HL-60 (cell line): ENCODE results near the gene SLC41A3.

Source experiments
- DNase-seq, 2 experiments: peaks; one replicate each; pipeline ENCODE4 v3.0.0-alpha.2; 2010 to 2020; ENCODE audit warnings: low read depth in 1 of 2, low spot score in 1 of 2
- H3K27ac ChIP-seq: fragments of 250-450 bp; sonication (Bioruptor Pico); replicated peaks from 2 replicates; pipeline ENCODE4 v1.5.1; 2020; ENCODE audit warnings: mild to moderate bottlenecking, moderate library complexity
- H3K27me3 ChIP-seq: fragments of 250-450 bp; sonication (Bioruptor Pico); 2 replicates; pipeline ENCODE4 v1.5.1; 2021; ENCODE audit warnings: mild to moderate bottlenecking, moderate library complexity; ENCODE audit not compliant: insufficient read depth, poor library complexity, severe bottlenecking
- H3K4me3 ChIP-seq: replicated peaks from 2 replicates; pipeline ENCODE4 v1.5.1; 2011; ENCODE audit warnings: mild to moderate bottlenecking, control low read depth, low read length; ENCODE audit not compliant: insufficient read depth
- GABPA ChIP-seq: IDR thresholded peaks from 2 replicates; pipeline ENCODE4 v1.6.1; 2012; ENCODE audit warnings: low read depth
- POLR2AphosphoS5 ChIP-seq: IDR thresholded peaks from 2 replicates; pipeline ENCODE4 v1.6.1; 2012; ENCODE audit warnings: low read depth
- REST ChIP-seq: IDR thresholded peaks from 2 replicates; pipeline ENCODE4 v1.6.1; 2012; ENCODE audit warnings: low read depth; ENCODE audit not compliant: insufficient replicate concordance
- SPI1 ChIP-seq: IDR thresholded peaks from 2 replicates; pipeline ENCODE4 v1.6.1; 2012; ENCODE audit warnings: low read depth, mild to moderate bottlenecking, borderline replicate concordance
- TF ChIP-seq, protein P1 (sequence below): IDR thresholded peaks from one replicate; pipeline ENCODE4 v1.5.1; 2011; ENCODE audit warnings: low read length, control low read depth, inconsistent platforms; ENCODE audit not compliant: insufficient read depth

SLC41A3 gene

GRCh38 chr3:126018545-126018944 lies 65.4 kb downstream of the SLC41A3 start:
- H3K27me3 ChIP-seq = no peaks in the 10 kb centered on the region
- DNase-seq = no peak

GRCh38 chr3:126017362-126017761 lies 66.6 kb downstream of the SLC41A3 start:
- Histone ChIP-seq H3K27me3 (no peaks in the 10 kb centered on the region), H3K4me3 (no peak overlapping the region), H3K27ac (no peak overlapping the region)
- no peak for DNase-seq
- TF ChIP-seq POLR2AphosphoS5 (no peak), SPI1 (no peak), GABPA (no peak), REST (no peak)
- TF ChIP-seq, protein P1, sequence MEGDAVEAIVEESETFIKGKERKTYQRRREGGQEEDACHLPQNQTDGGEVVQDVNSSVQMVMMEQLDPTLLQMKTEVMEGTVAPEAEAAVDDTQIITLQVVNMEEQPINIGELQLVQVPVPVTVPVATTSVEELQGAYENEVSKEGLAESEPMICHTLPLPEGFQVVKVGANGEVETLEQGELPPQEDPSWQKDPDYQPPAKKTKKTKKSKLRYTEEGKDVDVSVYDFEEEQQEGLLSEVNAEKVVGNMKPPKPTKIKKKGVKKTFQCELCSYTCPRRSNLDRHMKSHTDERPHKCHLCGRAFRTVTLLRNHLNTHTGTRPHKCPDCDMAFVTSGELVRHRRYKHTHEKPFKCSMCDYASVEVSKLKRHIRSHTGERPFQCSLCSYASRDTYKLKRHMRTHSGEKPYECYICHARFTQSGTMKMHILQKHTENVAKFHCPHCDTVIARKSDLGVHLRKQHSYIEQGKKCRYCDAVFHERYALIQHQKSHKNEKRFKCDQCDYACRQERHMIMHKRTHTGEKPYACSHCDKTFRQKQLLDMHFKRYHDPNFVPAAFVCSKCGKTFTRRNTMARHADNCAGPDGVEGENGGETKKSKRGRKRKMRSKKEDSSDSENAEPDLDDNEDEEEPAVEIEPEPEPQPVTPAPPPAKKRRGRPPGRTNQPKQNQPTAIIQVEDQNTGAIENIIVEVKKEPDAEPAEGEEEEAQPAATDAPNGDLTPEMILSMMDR = no peak

More at GRCh38 chr3:126018545-126018944, 65.4 kb downstream of the SLC41A3 start:
- TF ChIP-seq SPI1 = no peak
- TF ChIP-seq, protein P1 = no peak
- no peak for TF ChIP-seq POLR2AphosphoS5
- TF ChIP-seq GABPA = no peak
- no peak for TF ChIP-seq REST
- Histone ChIP-seq H3K27ac (no peak overlapping the region), H3K4me3 (no peak overlapping the region)

GRCh38 chr3:126016616-126017015 lies 67.3 kb downstream of the SLC41A3 start:
- no peaks in the 10 kb centered on the region for H3K27me3 ChIP-seq
- no peak overlapping the region for H3K27ac ChIP-seq
- no peak for DNase-seq
- H3K4me3 ChIP-seq = no peak overlapping the region
- TF ChIP-seq REST = no peak
- TF ChIP-seq, protein P1 = no peak
- TF ChIP-seq POLR2AphosphoS5 = no peak
- TF ChIP-seq GABPA = no peak
- TF ChIP-seq SPI1 = no peak
